IMR-90 (cell line): ENCODE data around the gene RAET1G.
"Not testable (repeated sequence)": the region's sequence is repeated elsewhere in the genome, so short reads cannot be mapped to it uniquely, and the experiment has no call there.

ENCODE experiments used
- CEBPB ChIP-seq: IDR thresholded peaks from 2 replicates; pipeline ENCODE4 v1.6.1; 2012; ENCODE audit warnings: low read depth, low read length, improper control_type of control experiment
- CTCF ChIP-seq: conservative IDR thresholded peaks from 2 replicates; pipeline ENCODE4 v1.5.1; 2012; ENCODE audit warnings: mild to moderate bottlenecking, low read depth, low read length, improper control_type of control experiment
- POLR2A ChIP-seq: IDR thresholded peaks from 2 replicates; pipeline ENCODE4 v1.6.1; 2012; ENCODE audit warnings: mild to moderate bottlenecking, low read depth, low read length
- RAD21 ChIP-seq: IDR thresholded peaks from 2 replicates; pipeline ENCODE4 v1.6.1; 2012; ENCODE audit warnings: low read length, improper control_type of control experiment
- SMC3 ChIP-seq: fragments of 150-350 bp; IDR thresholded peaks from 2 replicates; pipeline ENCODE4 v1.6.1; 2016; ENCODE audit warnings: low read depth, mild to moderate bottlenecking, antibody characterized with exemption, low read length, moderate library complexity
- USF2 ChIP-seq: fragments of 150-350 bp; IDR thresholded peaks from 2 replicates; pipeline ENCODE4 v1.6.1; 2017; ENCODE audit warnings: mild to moderate bottlenecking, antibody characterized with exemption, low read length, low read depth

GRCh38 chr6:149954328-149954983, 31.5 kb upstream of the RAET1G start:
- TF ChIP-seq CTCF, USF2, POLR2A, SMC3, RAD21, CEBPB: not testable (repeated sequence)
